SK-N-SH treated with all-trans-retinoic acid at 6 μM for 48 hours (cell line): ENCODE data around the gene SOAT2.

ENCODE experiments used
- CREB5 ChIP-seq: fragments of 250-450 bp; sonication (Bioruptor Pico); IDR thresholded peaks from 2 replicates; pipeline ENCODE4 v1.5.1; 2020; ENCODE audit warnings: low read depth, mild to moderate bottlenecking, moderate library complexity
- PATZ1 ChIP-seq: fragments of 250-450 bp; sonication (Bioruptor Pico); IDR thresholded peaks from 2 replicates; pipeline ENCODE4 v1.8.0; 2020; ENCODE audit warnings: mild to moderate bottlenecking, moderate library complexity, borderline replicate concordance
- TOX ChIP-seq: fragments of 250-450 bp; sonication (Bioruptor Pico); IDR thresholded peaks from 2 replicates; pipeline ENCODE4 v1.8.0; 2021; ENCODE audit warnings: mild to moderate bottlenecking, moderate library complexity, borderline replicate concordance
- ZNF565 ChIP-seq: fragments of 450-650 bp; formaldehyde crosslinking; conservative IDR thresholded peaks from 2 replicates; pipeline ENCODE4 v1.5.0; 2020; ENCODE audit warnings: low read depth, mild to moderate bottlenecking, moderate library complexity
- ZNF8 ChIP-seq: fragments of 450-650 bp; formaldehyde crosslinking; IDR thresholded peaks from 2 replicates; pipeline ENCODE4 v1.5.0; 2020; ENCODE audit warnings: mild to moderate bottlenecking, moderate library complexity

GRCh38 chr12:53113951-53114350, 10.7 kb downstream of the SOAT2 start:
- no peak for TF ChIP-seq CREB5 (CRISPR knock-in tag)
- no peak for TF ChIP-seq PATZ1 (CRISPR knock-in tag)
- no peak for TF ChIP-seq TOX (CRISPR knock-in tag)
- TF ChIP-seq ZNF8, result no peak
- no peak for TF ChIP-seq ZNF565 (CRISPR knock-in tag)
